ENCODE data around the gene KRCC1.

DNA sequence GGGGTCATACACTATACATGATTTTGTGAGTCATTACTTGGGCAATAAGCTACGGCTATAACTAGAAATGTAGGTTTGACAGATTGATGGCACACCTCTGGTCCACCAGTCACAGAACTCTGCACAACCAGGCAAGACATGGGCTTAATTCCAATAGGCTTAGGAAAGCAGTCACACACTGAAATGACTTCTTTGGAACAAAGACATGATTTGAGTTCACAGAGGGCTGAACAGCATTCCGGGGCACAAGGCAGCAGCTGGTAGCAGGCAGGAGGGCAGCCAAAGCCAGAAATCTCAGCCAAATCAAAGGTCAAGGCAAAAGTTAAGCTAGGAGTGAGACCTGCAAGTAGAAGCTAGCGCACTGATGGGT, 44.9 kb upstream of the KRCC1 start:
- TF ChIP-seq, protein P1, sequence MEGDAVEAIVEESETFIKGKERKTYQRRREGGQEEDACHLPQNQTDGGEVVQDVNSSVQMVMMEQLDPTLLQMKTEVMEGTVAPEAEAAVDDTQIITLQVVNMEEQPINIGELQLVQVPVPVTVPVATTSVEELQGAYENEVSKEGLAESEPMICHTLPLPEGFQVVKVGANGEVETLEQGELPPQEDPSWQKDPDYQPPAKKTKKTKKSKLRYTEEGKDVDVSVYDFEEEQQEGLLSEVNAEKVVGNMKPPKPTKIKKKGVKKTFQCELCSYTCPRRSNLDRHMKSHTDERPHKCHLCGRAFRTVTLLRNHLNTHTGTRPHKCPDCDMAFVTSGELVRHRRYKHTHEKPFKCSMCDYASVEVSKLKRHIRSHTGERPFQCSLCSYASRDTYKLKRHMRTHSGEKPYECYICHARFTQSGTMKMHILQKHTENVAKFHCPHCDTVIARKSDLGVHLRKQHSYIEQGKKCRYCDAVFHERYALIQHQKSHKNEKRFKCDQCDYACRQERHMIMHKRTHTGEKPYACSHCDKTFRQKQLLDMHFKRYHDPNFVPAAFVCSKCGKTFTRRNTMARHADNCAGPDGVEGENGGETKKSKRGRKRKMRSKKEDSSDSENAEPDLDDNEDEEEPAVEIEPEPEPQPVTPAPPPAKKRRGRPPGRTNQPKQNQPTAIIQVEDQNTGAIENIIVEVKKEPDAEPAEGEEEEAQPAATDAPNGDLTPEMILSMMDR (IDR thresholded peaks at IDR 0.05), result no peak
- no peak for TF ChIP-seq POLR2A (IDR thresholded peaks at IDR 0.05)

All from tibial nerve (tissue), 3 donors.